H9 (cell line): ENCODE measurements around the gene ZNF674. TPM values are rescaled to one million over a fixed set of nuclear protein-coding genes. Genes with fewer than 3 reads are reported as not detected.

Experiments used
- DNase-seq: peaks from one replicate; pipeline ENCODE4 v3.0.0-alpha.2; 2017
- H2AFZ ChIP-seq: one replicate; pipeline ENCODE4 v1.6.1; 2013; ENCODE audit warnings: mild to moderate bottlenecking, low read length, control low read depth, moderate library complexity
- H2AK5ac ChIP-seq: 2 replicates; pipeline ENCODE4 v1.6.1; 2013; ENCODE audit warnings: low read length, control low read depth, mixed read lengths; ENCODE audit not compliant: insufficient read length
- H2BK120ac ChIP-seq: one replicate; pipeline ENCODE4 v1.6.1; 2013; ENCODE audit warnings: low read depth, mild to moderate bottlenecking, low read length, control low read depth, inconsistent platforms; ENCODE audit not compliant: poor library complexity, severe bottlenecking
- H2BK12ac ChIP-seq: 2 replicates; pipeline ENCODE4 v1.6.1; 2013; ENCODE audit warnings: low read length, control low read depth, mixed read lengths, low read depth; ENCODE audit not compliant: insufficient read length
- H2BK15ac ChIP-seq: 2 replicates; pipeline ENCODE4 v1.6.1; 2013; ENCODE audit warnings: low read depth, low read length, control low read depth
- H2BK20ac ChIP-seq: one replicate; pipeline ENCODE4 v1.6.1; 2013; ENCODE audit warnings: low read depth, mild to moderate bottlenecking, low read length, control low read depth, inconsistent platforms; ENCODE audit not compliant: poor library complexity, severe bottlenecking
- H2BK5ac ChIP-seq: 2 replicates; pipeline ENCODE4 v1.6.1; 2013; ENCODE audit warnings: low read length, control low read depth, mixed read lengths; ENCODE audit not compliant: insufficient read length
- H3K14ac ChIP-seq: 2 replicates; pipeline ENCODE4 v1.6.1; 2013; ENCODE audit warnings: low read length, control low read depth; ENCODE audit not compliant: insufficient read depth
- H3K18ac ChIP-seq: 2 replicates; pipeline ENCODE4 v1.6.1; 2013; ENCODE audit warnings: low read depth, mild to moderate bottlenecking, mixed read lengths, low read length, control low read depth; ENCODE audit not compliant: insufficient read length
- H3K23ac ChIP-seq: 2 replicates; pipeline ENCODE4 v1.6.1; 2013; ENCODE audit warnings: low read length, control low read depth, mixed read lengths, low read depth; ENCODE audit not compliant: insufficient read length
- H3K23me2 ChIP-seq: 2 replicates; pipeline ENCODE4 v1.6.1; 2013; ENCODE audit warnings: low read depth, mild to moderate bottlenecking, mixed read lengths, low read length, control low read depth; ENCODE audit not compliant: insufficient read length, poor library complexity, severe bottlenecking
- H3K27ac ChIP-seq: 2 replicates; pipeline ENCODE4 v1.5.1; 2013; ENCODE audit warnings: low read length, control low read depth, mixed read lengths, low read depth; ENCODE audit not compliant: insufficient read length
- H3K27me3 ChIP-seq: 2 replicates; pipeline ENCODE4 v1.6.1; 2013; ENCODE audit warnings: low read length, control low read depth, inconsistent platforms; ENCODE audit not compliant: insufficient read depth
- H3K4ac ChIP-seq: 2 replicates; pipeline ENCODE4 v1.6.1; 2013; ENCODE audit warnings: low read depth, mild to moderate bottlenecking, control low read depth, inconsistent platforms, low read length, moderate library complexity
- H3K4me1 ChIP-seq: 2 replicates; pipeline ENCODE4 v1.6.1; 2013; ENCODE audit warnings: low read length, control low read depth, inconsistent platforms; ENCODE audit not compliant: insufficient read depth
- H3K4me2 ChIP-seq: 2 replicates; pipeline ENCODE4 v1.6.1; 2013; ENCODE audit warnings: low read length, control low read depth, mixed read lengths; ENCODE audit not compliant: insufficient read length, insufficient read depth
- H3K56ac ChIP-seq: 2 replicates; pipeline ENCODE4 v1.6.1; 2013; ENCODE audit warnings: low read depth, mild to moderate bottlenecking, mixed read lengths, low read length, control low read depth; ENCODE audit not compliant: insufficient read length
- H3K79me1 ChIP-seq: 2 replicates; pipeline ENCODE4 v1.6.1; 2013; ENCODE audit warnings: low read depth, mild to moderate bottlenecking, moderate library complexity, low read length, control low read depth, inconsistent platforms; ENCODE audit not compliant: insufficient read depth, poor library complexity, severe bottlenecking
- H3K79me2 ChIP-seq: 2 replicates; pipeline ENCODE4 v1.6.1; 2013; ENCODE audit warnings: low read length, control low read depth, inconsistent platforms; ENCODE audit not compliant: insufficient read depth
- H3K9ac ChIP-seq: 2 replicates; pipeline ENCODE4 v1.6.1; 2013; ENCODE audit warnings: low read length, control low read depth, mixed read lengths; ENCODE audit not compliant: insufficient read length; ENCODE audit errors: extremely low read depth
- H3K9me3 ChIP-seq: one replicate; pipeline ENCODE4 v1.6.1; 2013; ENCODE audit warnings: low read depth, low read length, inconsistent platforms; ENCODE audit not compliant: control insufficient read depth
- H3T11ph ChIP-seq: one replicate; pipeline ENCODE4 v1.6.1; 2013; ENCODE audit warnings: mild to moderate bottlenecking, low read length, control low read depth, inconsistent platforms
- H4K20me1 ChIP-seq: one replicate; pipeline ENCODE4 v1.6.1; 2013; ENCODE audit not compliant: control insufficient read depth, insufficient read length, insufficient read depth
- H4K5ac ChIP-seq: 2 replicates; pipeline ENCODE4 v1.6.1; 2013; ENCODE audit warnings: low read depth, mild to moderate bottlenecking, mixed read lengths, low read length, control low read depth; ENCODE audit not compliant: insufficient read length
- H4K8ac ChIP-seq: replicated peaks from 2 replicates; pipeline ENCODE4 v1.6.1; 2013; ENCODE audit warnings: low read length, control low read depth, mixed read lengths, low read depth; ENCODE audit not compliant: insufficient read length
- H4K91ac ChIP-seq: 2 replicates; pipeline ENCODE4 v1.6.1; 2013; ENCODE audit warnings: low read depth, mild to moderate bottlenecking, moderate library complexity, mixed read lengths, low read length, control low read depth; ENCODE audit not compliant: insufficient read length
- H3K27ac Mint-ChIP-seq, 3 experiments: 2 replicates in 2 of 3; 3 replicates in 1 of 3; pipeline ENCODE4 v1.8.0; 2020 to 2021; ENCODE audit warnings: mixed read lengths in 3 of 3, mild to moderate bottlenecking in 1 of 3, moderate library complexity in 1 of 3
- H3K27me3 Mint-ChIP-seq: 2 replicates; pipeline ENCODE4 v1.8.0; 2021; ENCODE audit warnings: low read depth, mild to moderate bottlenecking, moderate library complexity, mixed read lengths
- H3K36me3 Mint-ChIP-seq, 3 experiments: 2 replicates in 2 of 3; 3 replicates in 1 of 3; pipeline ENCODE4 v1.8.0; 2020 to 2021; ENCODE audit warnings: low read depth in 3 of 3, mixed read lengths in 3 of 3; ENCODE audit not compliant: insufficient read depth in 1 of 3
- H3K4me1 Mint-ChIP-seq, 2 experiments: 2 replicates each; pipeline ENCODE4 v1.8.0; 2020; ENCODE audit warnings: mixed read lengths in 2 of 2
- H3K4me3 Mint-ChIP-seq, 2 experiments: 2 replicates in 1 of 2; 3 replicates in 1 of 2; pipeline ENCODE4 v1.8.0; 2020 to 2021; ENCODE audit warnings: mild to moderate bottlenecking in 2 of 2, mixed read lengths in 2 of 2, moderate library complexity in 1 of 2
- H3K9me3 Mint-ChIP-seq, 2 experiments: 2 replicates in 1 of 2; 3 replicates in 1 of 2; pipeline ENCODE4 v1.8.0; 2020; ENCODE audit warnings: mild to moderate bottlenecking in 2 of 2, mixed read lengths in 2 of 2, moderate library complexity in 1 of 2
- WGBS: extraction: QIAGEN DNeasy Blood & Tissue Kit; methylation state at CpG from one replicate; pipeline ENCODE4 v1.1.7; 2013; ENCODE audit warnings: missing lambda C conversion rate, low lambda C conversion rate, mixed read lengths; ENCODE audit not compliant: insufficient read length; ENCODE audit errors: extremely low coverage; 5-methylcytosine and 5-hydroxymethylcytosine counted together
- total RNA-seq: library from RNA; stranded (reverse); gene quantifications from 2 replicates; pipeline ENCODE4 v1.2.1, GENCODE V29; 2021
- TF ChIP-seq, protein P1 (sequence below): fragments of 200-600 bp; sonication (generic); conservative IDR thresholded peaks from 3 replicates; pipeline ENCODE4 v1.8.0; 2021; ENCODE audit warnings: antibody characterized with exemption, mild to moderate bottlenecking

ZNF674 gene
- total RNA-seq, 1 experiment from 2014 or later = 10.1 TPM

DNA sequence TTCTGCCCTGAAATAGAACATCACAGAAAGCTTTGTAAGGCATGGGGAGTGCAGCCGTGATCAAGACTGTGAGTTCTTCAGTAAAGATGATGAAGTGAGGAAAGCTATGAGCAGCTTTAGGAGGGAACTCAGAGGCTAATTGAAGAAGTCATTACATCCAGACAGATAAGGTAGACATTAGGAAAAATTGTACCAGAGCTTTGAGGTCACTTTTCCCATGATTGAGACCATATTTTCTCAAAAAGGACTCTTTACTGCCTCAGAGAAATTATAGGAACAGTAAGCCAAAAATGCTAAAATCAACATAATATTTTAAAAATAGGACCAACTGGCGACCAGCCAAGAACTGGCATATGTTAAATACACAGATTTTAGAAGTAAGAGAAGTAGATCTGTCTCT is 39.5 kb upstream of the ZNF674 start:
- Histone ChIP-seq H3K14ac (no peak overlapping the region), H3K4me2 (no peak overlapping the region), H2BK120ac (no peak overlapping the region), H3K23ac (no peak overlapping the region), H3K79me2 (peaks cover 4% of the 10 kb centered on the region; the same call in 1 of the 2 replicates), H3K56ac (no peak overlapping the region), H4K91ac (no peak overlapping the region), H2BK12ac (no peak overlapping the region), H2AFZ (no peak overlapping the region), H2AK5ac (no peak overlapping the region), H3T11ph (no peak overlapping the region), H3K27me3 (no peaks in the 10 kb centered on the region; the same call in 1 of the 2 replicates), H2BK15ac (no peak overlapping the region), H2BK20ac (no peak overlapping the region), H4K20me1 (no peaks in the 10 kb centered on the region), H4K8ac (no peak overlapping the region), H3K27ac (no peak overlapping the region), H3K79me1 (peaks cover 2% of the 10 kb centered on the region), H3K4ac (no peak overlapping the region), H3K9me3 (peaks cover 13% of the 10 kb centered on the region), H4K5ac (no peak overlapping the region), H3K9ac (no peak overlapping the region), H3K4me1 (no peaks in the 10 kb centered on the region; the same call in 1 of the 2 replicates), H2BK5ac (no peak overlapping the region), H3K23me2 (no peaks in the 10 kb centered on the region), H3K18ac (no peak overlapping the region)
- Mint-ChIP-seq H3K9me3 (peaks cover 55 to 65% of the 10 kb centered on the region in 2 experiments), H3K27me3 (no peaks in the 10 kb centered on the region; the same call in 1 of the 2 replicates), H3K4me1 (peaks cover 44 to 46% of the 10 kb centered on the region in 2 experiments), H3K36me3 (peaks cover 0 to 17% (median 13%) of the 10 kb centered on the region in 3 experiments), H3K4me3 (no peak overlapping the region), H3K27ac (no peak overlapping the region)
- TF ChIP-seq, protein P1, sequence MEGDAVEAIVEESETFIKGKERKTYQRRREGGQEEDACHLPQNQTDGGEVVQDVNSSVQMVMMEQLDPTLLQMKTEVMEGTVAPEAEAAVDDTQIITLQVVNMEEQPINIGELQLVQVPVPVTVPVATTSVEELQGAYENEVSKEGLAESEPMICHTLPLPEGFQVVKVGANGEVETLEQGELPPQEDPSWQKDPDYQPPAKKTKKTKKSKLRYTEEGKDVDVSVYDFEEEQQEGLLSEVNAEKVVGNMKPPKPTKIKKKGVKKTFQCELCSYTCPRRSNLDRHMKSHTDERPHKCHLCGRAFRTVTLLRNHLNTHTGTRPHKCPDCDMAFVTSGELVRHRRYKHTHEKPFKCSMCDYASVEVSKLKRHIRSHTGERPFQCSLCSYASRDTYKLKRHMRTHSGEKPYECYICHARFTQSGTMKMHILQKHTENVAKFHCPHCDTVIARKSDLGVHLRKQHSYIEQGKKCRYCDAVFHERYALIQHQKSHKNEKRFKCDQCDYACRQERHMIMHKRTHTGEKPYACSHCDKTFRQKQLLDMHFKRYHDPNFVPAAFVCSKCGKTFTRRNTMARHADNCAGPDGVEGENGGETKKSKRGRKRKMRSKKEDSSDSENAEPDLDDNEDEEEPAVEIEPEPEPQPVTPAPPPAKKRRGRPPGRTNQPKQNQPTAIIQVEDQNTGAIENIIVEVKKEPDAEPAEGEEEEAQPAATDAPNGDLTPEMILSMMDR = no peak
- no CpG with 5 or more reads among the region's 2 CpGs for WGBS
- DNase-seq = no peak
